Ovary (tissue), 3 donors: ENCODE data around the gene PTPRJ.

Experiments
- POLR2A ChIP-seq: fragments of 450-650 bp; IDR thresholded peaks from one replicate; pipeline ENCODE4 v1.6.1; 2017; ENCODE audit warnings: antibody characterized with exemption, mild to moderate bottlenecking, moderate library complexity
- TF ChIP-seq, protein P1 (sequence below), 3 donors: fragments of 450-650 bp in 2 of 3; fragments of 200-600 bp in 1 of 3; IDR thresholded peaks; one replicate each; pipeline versions ENCODE4 v1.5.1 to v1.8.0; 2016 to 2022; ENCODE audit warnings: antibody characterized with exemption in 3 of 3, mild to moderate bottlenecking in 1 of 3
- donor health status: DM: no; HTN: no; CAD: no.

DNA sequence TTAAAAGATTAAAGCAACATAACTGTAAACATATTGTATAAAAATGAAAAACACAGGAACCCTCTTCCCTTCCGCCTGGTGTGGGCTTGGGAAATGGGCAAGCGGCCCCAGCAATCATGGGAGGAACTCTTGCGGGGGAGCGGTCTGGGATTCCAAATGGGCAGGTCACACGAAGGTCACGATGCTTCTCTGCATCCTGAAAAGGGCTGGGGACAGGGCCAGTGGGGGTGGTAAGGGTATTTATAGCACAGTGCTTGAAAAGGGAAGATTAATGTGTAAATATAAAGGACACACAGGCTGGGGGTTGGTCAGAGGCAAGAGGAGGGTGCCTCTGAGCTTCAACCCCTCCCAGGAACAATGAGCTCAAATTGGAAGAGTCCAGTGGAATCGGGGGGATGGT lies 189.4 kb downstream of the PTPRJ start:
- TF ChIP-seq, protein P1, sequence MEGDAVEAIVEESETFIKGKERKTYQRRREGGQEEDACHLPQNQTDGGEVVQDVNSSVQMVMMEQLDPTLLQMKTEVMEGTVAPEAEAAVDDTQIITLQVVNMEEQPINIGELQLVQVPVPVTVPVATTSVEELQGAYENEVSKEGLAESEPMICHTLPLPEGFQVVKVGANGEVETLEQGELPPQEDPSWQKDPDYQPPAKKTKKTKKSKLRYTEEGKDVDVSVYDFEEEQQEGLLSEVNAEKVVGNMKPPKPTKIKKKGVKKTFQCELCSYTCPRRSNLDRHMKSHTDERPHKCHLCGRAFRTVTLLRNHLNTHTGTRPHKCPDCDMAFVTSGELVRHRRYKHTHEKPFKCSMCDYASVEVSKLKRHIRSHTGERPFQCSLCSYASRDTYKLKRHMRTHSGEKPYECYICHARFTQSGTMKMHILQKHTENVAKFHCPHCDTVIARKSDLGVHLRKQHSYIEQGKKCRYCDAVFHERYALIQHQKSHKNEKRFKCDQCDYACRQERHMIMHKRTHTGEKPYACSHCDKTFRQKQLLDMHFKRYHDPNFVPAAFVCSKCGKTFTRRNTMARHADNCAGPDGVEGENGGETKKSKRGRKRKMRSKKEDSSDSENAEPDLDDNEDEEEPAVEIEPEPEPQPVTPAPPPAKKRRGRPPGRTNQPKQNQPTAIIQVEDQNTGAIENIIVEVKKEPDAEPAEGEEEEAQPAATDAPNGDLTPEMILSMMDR (IDR thresholded peaks at IDR 0.05): no peak
- no peak for TF ChIP-seq POLR2A
